ENCODE measurements around the gene GRID1. TPM values are rescaled to one million over a fixed set of nuclear protein-coding genes. Genes with fewer than 3 reads are reported as not detected.

GRID1 gene
- total RNA-seq, 1 experiment from 2014 or later, result 5.6 TPM

DNA sequence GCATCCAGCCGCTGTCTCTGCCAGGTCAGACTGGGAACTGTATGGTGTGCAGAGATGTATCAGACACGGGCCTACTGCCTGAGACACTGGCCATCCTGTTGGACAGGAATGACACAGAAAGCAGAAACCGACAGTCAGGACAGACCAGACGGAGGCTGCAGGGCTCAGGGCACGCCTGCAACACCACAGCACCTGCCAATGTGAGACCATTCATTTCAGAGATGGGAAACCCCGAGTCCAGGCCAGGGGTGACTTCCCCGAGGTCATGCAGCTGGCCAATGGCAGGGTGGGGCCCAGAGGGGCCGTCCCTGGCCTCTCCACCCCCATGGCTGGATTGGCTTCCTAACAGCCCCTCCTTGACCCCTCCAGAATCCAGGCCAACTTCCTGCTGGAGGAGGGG, 34.7 kb downstream of the GRID1 start:
- Histone ChIP-seq H3K36me3 (ENCODE audit: control insufficient read depth in 1 of 2, insufficient read depth in 2 of 2, low read length in 2 of 2) (no peaks in the 10 kb centered on the region), H3K9ac (ENCODE audit: low read length) (no peak overlapping the region), H3K4me3 (replicated peaks in 1 of 2; ENCODE audit: low read depth in 1 of 2, low read length in 2 of 2) (no peak overlapping the region), H3K9me3 (ENCODE audit: control insufficient read depth in 1 of 2, insufficient read depth in 1 of 2, low read depth in 1 of 2, low read length in 2 of 2) (no peaks in the 10 kb centered on the region), H3K27me3 (ENCODE audit: insufficient read depth, low read length) (no peaks in the 10 kb centered on the region), H2AFZ (ENCODE audit: low read depth, low read length, poor library complexity, severe bottlenecking) (no peak overlapping the region), H3K4me2 (ENCODE audit: low read length) (no peak overlapping the region), H3K9me2 (ENCODE audit: insufficient read depth) (no peaks in the 10 kb centered on the region), H3K79me2 (ENCODE audit: insufficient read depth, low read length) (no peaks in the 10 kb centered on the region), H4K20me1 (ENCODE audit: insufficient read depth) (no peaks in the 10 kb centered on the region), H3K4me1 (ENCODE audit: control insufficient read depth in 1 of 2, insufficient read depth in 2 of 2, low read length in 2 of 2) (peaks cover 2 to 9% of the 10 kb centered on the region in 2 experiments; a peak in 2 of 4 replicates), H3K27ac (ENCODE audit: low read depth, low read length) (no peak overlapping the region)
- no TSS peak for BruUV-seq (replicated peaks)
- TF ChIP-seq POLR2AphosphoS5 (IDR thresholded peaks at IDR 0.05; ENCODE audit: low read depth, low read length), result no peak
- TF ChIP-seq TCF7L2 (IDR thresholded peaks at IDR 0.05; ENCODE audit: borderline replicate concordance, extremely low read depth, insufficient read depth, insufficient read length), result no peak
- no peak for TF ChIP-seq ZFX (IDR thresholded peaks at IDR 0.05)
- TF ChIP-seq, protein P1, sequence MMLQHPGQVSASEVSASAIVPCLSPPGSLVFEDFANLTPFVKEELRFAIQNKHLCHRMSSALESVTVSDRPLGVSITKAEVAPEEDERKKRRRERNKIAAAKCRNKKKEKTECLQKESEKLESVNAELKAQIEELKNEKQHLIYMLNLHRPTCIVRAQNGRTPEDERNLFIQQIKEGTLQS (IDR thresholded peaks at IDR 0.05), result no peak
- no peak for TF ChIP-seq CEBPB (IDR thresholded peaks at IDR 0.05; ENCODE audit: low read depth)
- TF ChIP-seq POLR2A (IDR thresholded peaks at IDR 0.05; ENCODE audit: borderline replicate concordance, extremely low read depth, insufficient read depth, insufficient read length), result no peak
- ChIA-PET RAD21 (ENCODE audit: low non-redundant PET in 1 of 2, low total read pairs in 2 of 2, uncharacterized antibody in 2 of 2, unreplicated experiment in 2 of 2) (no interaction called here), POLR2A (no interaction called here), CTCF (no interaction called here)
- DNase-seq (ENCODE audit: low read depth, low spot score) (no peak), ATAC-seq (no peak)
- intact Hi-C loops (cut with micrococcal nuclease), result loop anchor here (5.0 kb wide), 1 partner anchor 80 kb away; no protein-coding TSS in a partner anchor

DNA sequence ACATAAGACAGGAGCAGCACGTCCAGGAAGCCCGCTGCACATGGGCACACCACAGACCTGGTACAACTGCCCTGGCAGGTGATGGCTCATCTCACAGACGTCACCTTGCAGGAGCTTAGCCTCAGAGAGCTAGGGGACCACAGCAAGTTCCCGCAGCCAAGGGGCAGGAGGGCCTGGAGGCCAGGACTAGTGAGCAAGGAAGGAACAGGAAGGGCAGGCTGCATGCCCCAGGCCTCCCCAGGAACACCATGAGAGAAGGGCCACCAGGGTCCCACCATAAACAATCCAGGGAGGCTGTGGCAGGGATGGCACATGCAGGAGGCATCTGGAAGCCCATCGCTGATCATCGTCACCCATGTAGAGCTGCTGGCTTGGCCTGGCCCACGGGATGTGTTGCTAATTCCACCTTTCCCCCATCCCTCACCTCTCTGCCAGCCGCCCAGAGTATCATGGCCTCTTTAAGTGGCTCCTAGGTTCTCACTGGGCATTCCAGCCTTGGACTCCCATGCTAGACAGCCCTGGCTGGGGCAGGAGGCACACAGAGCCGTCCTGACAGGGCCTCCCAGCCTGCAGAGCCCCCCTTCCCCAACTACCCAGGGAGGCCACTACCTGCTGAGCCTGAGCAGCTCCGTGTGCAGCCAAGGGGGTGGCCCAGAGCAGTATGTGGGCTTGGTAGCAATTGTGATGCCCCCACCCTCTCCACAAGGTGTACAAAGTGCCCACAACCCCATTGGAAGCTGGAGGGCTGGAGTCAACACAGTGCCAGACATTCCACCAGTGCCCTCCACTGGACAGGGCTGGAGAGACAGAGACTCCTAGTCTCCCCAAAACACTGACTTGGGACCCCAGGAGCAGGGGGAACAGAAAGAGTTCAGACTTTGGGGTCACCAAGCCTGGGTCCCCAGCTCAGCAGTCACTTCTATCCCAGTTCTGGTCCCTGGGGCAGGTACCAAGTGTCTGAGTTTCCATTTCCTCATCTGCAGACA, 35.5 kb downstream of the GRID1 start:
- ChIA-PET RAD21 (ENCODE audit: low non-redundant PET in 1 of 2, low total read pairs in 2 of 2, uncharacterized antibody in 2 of 2, unreplicated experiment in 2 of 2) (no interaction called here), POLR2A (no interaction called here), CTCF (no interaction called here)
- Histone ChIP-seq H3K9me2 (ENCODE audit: insufficient read depth) (no peaks in the 10 kb centered on the region), H3K27me3 (ENCODE audit: insufficient read depth, low read length) (no peaks in the 10 kb centered on the region), H3K4me1 (ENCODE audit: control insufficient read depth in 1 of 2, insufficient read depth in 2 of 2, low read length in 2 of 2) (peaks cover 2 to 9% of the 10 kb centered on the region in 2 experiments; a peak in 2 of 4 replicates), H4K20me1 (ENCODE audit: insufficient read depth) (no peaks in the 10 kb centered on the region), H3K4me3 (replicated peaks in 1 of 2; ENCODE audit: low read depth in 1 of 2, low read length in 2 of 2) (no peak overlapping the region), H3K27ac (ENCODE audit: low read depth, low read length) (no peak overlapping the region), H3K9me3 (ENCODE audit: control insufficient read depth in 1 of 2, insufficient read depth in 1 of 2, low read depth in 1 of 2, low read length in 2 of 2) (no peaks in the 10 kb centered on the region), H3K79me2 (ENCODE audit: insufficient read depth, low read length) (no peaks in the 10 kb centered on the region), H2AFZ (ENCODE audit: low read depth, low read length, poor library complexity, severe bottlenecking) (no peak overlapping the region), H3K36me3 (ENCODE audit: control insufficient read depth in 1 of 2, insufficient read depth in 2 of 2, low read length in 2 of 2) (no peaks in the 10 kb centered on the region), H3K9ac (ENCODE audit: low read length) (no peak overlapping the region), H3K4me2 (ENCODE audit: low read length) (no peak overlapping the region)
- intact Hi-C loops (cut with micrococcal nuclease), result loop anchor here (5.0 kb wide), 1 partner anchor 79 kb away; no protein-coding TSS in a partner anchor
- BruUV-seq (replicated peaks), result no TSS peak
- ATAC-seq (no peak), DNase-seq (ENCODE audit: low read depth, low spot score) (no peak)
- TF ChIP-seq SP1 (IDR thresholded peaks at IDR 0.05; ENCODE audit: low read depth), result no peak
- TF ChIP-seq EGR1 (IDR thresholded peaks at IDR 0.05; ENCODE audit: low read depth), result no peak
- TF ChIP-seq, protein P2, sequence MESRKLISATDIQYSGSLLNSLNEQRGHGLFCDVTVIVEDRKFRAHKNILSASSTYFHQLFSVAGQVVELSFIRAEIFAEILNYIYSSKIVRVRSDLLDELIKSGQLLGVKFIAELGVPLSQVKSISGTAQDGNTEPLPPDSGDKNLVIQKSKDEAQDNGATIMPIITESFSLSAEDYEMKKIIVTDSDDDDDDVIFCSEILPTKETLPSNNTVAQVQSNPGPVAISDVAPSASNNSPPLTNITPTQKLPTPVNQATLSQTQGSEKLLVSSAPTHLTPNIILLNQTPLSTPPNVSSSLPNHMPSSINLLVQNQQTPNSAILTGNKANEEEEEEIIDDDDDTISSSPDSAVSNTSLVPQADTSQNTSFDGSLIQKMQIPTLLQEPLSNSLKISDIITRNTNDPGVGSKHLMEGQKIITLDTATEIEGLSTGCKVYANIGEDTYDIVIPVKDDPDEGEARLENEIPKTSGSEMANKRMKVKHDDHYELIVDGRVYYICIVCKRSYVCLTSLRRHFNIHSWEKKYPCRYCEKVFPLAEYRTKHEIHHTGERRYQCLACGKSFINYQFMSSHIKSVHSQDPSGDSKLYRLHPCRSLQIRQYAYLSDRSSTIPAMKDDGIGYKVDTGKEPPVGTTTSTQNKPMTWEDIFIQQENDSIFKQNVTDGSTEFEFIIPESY (IDR thresholded peaks at IDR 0.05; ENCODE audit: extremely low read depth, insufficient replicate concordance, low read length), result no peak
- TF ChIP-seq RAD21 (IDR thresholded peaks at IDR 0.05; ENCODE audit: low read depth), result peak; percentile 43
- TF ChIP-seq CBX3 (IDR thresholded peaks at IDR 0.05; ENCODE audit: low read depth), result no peak
- TF ChIP-seq, protein P3, sequence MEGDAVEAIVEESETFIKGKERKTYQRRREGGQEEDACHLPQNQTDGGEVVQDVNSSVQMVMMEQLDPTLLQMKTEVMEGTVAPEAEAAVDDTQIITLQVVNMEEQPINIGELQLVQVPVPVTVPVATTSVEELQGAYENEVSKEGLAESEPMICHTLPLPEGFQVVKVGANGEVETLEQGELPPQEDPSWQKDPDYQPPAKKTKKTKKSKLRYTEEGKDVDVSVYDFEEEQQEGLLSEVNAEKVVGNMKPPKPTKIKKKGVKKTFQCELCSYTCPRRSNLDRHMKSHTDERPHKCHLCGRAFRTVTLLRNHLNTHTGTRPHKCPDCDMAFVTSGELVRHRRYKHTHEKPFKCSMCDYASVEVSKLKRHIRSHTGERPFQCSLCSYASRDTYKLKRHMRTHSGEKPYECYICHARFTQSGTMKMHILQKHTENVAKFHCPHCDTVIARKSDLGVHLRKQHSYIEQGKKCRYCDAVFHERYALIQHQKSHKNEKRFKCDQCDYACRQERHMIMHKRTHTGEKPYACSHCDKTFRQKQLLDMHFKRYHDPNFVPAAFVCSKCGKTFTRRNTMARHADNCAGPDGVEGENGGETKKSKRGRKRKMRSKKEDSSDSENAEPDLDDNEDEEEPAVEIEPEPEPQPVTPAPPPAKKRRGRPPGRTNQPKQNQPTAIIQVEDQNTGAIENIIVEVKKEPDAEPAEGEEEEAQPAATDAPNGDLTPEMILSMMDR (IDR thresholded peaks at IDR 0.05 in 2 of 3, conservative IDR thresholded peaks at IDR 0.05 in 1 of 3; ENCODE audit: borderline replicate concordance in 1 of 3, insufficient read depth in 1 of 3, low read depth in 2 of 3, low read length in 2 of 3), result peak; percentile 2 to 23 (median 18); a peak in 1 of 6 replicates

Data from HCT116 (cell line).